Esophagus squamous epithelium (tissue), 4 donors: ENCODE data around the gene ANKRD36.
"Not testable (repeated sequence)": the region's sequence is repeated elsewhere in the genome, so short reads cannot be mapped to it uniquely, and the experiment has no call there.

Source experiments
- CTCF ChIP-seq, 6 experiments: fragments of 450-650 bp in 4 of 6; fragments of 200-600 bp in 2 of 6; sonication (generic) in 2 of 6; IDR thresholded peaks; one replicate each; pipeline ENCODE4 v1.5.1; 2016 to 2019; ENCODE audit warnings: antibody characterized with exemption in 6 of 6, mild to moderate bottlenecking in 4 of 6, moderate library complexity in 4 of 6
- POLR2A ChIP-seq, 4 donors: fragments of 450-650 bp; IDR thresholded peaks; one replicate each; pipeline ENCODE4 v1.6.1; 2017; ENCODE audit warnings: antibody characterized with exemption in 4 of 4, mild to moderate bottlenecking in 4 of 4, moderate library complexity in 3 of 4

- not testable (repeated sequence) for TF ChIP-seq CTCF, POLR2A (IDR thresholded peaks at IDR 0.05)
Observed at GRCh38 chr2:97094772-97095611, 18.0 kb upstream of the ANKRD36 start, which contains the start of gene FAHD2B.
